HepG2 (cell line): ENCODE data around the gene ASB16. TPM values are rescaled to one million over a fixed set of nuclear protein-coding genes. Genes with fewer than 3 reads are reported as not detected.

Source experiments
- ATAC-seq: fragments of 200-7000 bp; cut with Tn5 transposase; 3 replicates; pipeline ENCODE4 v1.9.1; 2020; ENCODE audit warnings: mild to moderate bottlenecking, moderate library complexity
- BruUV-seq: library from RNA; stranded (reverse); fragments of 400-500 nt; replicated peaks from 2 replicates; lab custom pipeline; 2021; lab: Mats Ljungman, UMichigan
- CTCF ChIA-PET: fragments of 300-600 bp; formaldehyde crosslinking; extraction: SDS; loops from one replicate; lab custom pipeline; 2021; ENCODE audit warnings: low total read pairs, inconsistent platforms, low intra/inter-chr PET ratio; lab: Yijun Ruan, JAX
- POLR2A ChIA-PET: fragments of 350-600 bp; sonication (Branson Sonifier 250); formaldehyde crosslinking; loops from one replicate; lab custom pipeline; 2020; ENCODE audit warnings: antibody characterized with exemption, inconsistent platforms; lab: Yijun Ruan, JAX
- DNase-seq: peaks from one replicate; pipeline ENCODE4 v3.0.0-alpha.2; 2015; ENCODE audit warnings: low spot score
- FAIRE-seq: peaks from 3 replicates; lab custom pipeline; 2011; peaks lifted over from hg19 to GRCh38; lab: Jason Lieb, UNC
- H2AFZ ChIP-seq: one replicate; pipeline ENCODE4 v1.6.1; 2011; ENCODE audit warnings: low read length, inconsistent platforms
- H3K27ac ChIP-seq: fragments of 300-600 bp; 3 replicates; pipeline ENCODE4 v1.8.0; 2011; ENCODE audit warnings: mixed run types, mild to moderate bottlenecking, mixed read lengths, low read length, inconsistent platforms; ENCODE audit not compliant: insufficient read depth; ENCODE audit errors: extremely low read length
- H3K27me3 ChIP-seq, 2 experiments: fragments of 200-600 bp in 1 of 2; 2 replicates in 1 of 2; 3 replicates in 1 of 2; pipeline versions ENCODE4 v1.6.0 to v1.8.0; 2011; ENCODE audit warnings: low read length in 2 of 2, mild to moderate bottlenecking in 2 of 2, moderate library complexity in 2 of 2, inconsistent platforms in 1 of 2; ENCODE audit not compliant: insufficient read depth in 2 of 2, control insufficient read depth in 1 of 2
- H3K36me3 ChIP-seq, 2 experiments: fragments of 200-600 bp in 1 of 2; replicated peaks in 1 of 2; 2 replicates in 1 of 2; 3 replicates in 1 of 2; pipeline versions ENCODE4 v1.5.1 to v1.8.0; 2011; ENCODE audit warnings: low read length in 2 of 2, inconsistent platforms in 1 of 2; ENCODE audit not compliant: insufficient read depth in 2 of 2, control insufficient read depth in 1 of 2
- H3K4me1 ChIP-seq: 2 replicates; pipeline ENCODE4 v1.5.1; 2012; ENCODE audit warnings: low read length, inconsistent platforms; ENCODE audit not compliant: insufficient read depth
- H3K4me2 ChIP-seq: 2 replicates; pipeline ENCODE4 v1.6.0; 2011; ENCODE audit warnings: low read depth, low read length, inconsistent platforms
- H3K4me3 ChIP-seq, 3 experiments: fragments of 200-600 bp in 1 of 3; sonication (generic), shearing (Covaris generic) in 1 of 3; replicated peaks in 1 of 3; 2 replicates each; pipeline ENCODE4 v1.5.1; 2011 to 2016; ENCODE audit warnings: low read length in 3 of 3, inconsistent platforms in 2 of 3, low read depth in 2 of 3, mild to moderate bottlenecking in 2 of 3, control low read depth in 1 of 3, mixed read lengths in 1 of 3; ENCODE audit not compliant: insufficient read depth in 1 of 3
- H3K79me2 ChIP-seq: one replicate; pipeline ENCODE4 v1.6.1; 2011; ENCODE audit warnings: low read length, inconsistent platforms; ENCODE audit not compliant: insufficient read depth
- H3K9ac ChIP-seq: 2 replicates; pipeline ENCODE4 v1.6.0; 2011; ENCODE audit warnings: mild to moderate bottlenecking, low read depth, low read length, inconsistent platforms; ENCODE audit not compliant: insufficient read depth
- H3K9me3 ChIP-seq: 2 replicates; pipeline ENCODE4 v1.5.1; 2012; ENCODE audit warnings: mild to moderate bottlenecking, low read length
- H4K20me1 ChIP-seq: 2 replicates; pipeline ENCODE4 v1.6.0; 2011; ENCODE audit warnings: inconsistent platforms, mild to moderate bottlenecking, low read length, moderate library complexity; ENCODE audit not compliant: insufficient read depth
- ATM ChIP-seq: fragments of 450-650 bp; IDR thresholded peaks from 2 replicates; pipeline ENCODE4 v1.7.1; 2017; ENCODE audit warnings: mild to moderate bottlenecking, borderline replicate concordance
- ELF3 ChIP-seq: IDR thresholded peaks from 2 replicates; pipeline ENCODE4 v1.6.1; 2016; ENCODE audit warnings: missing genetic modification reagents, missing compliant biosample characterization
- JARID2 ChIP-seq: sonication (generic); formaldehyde crosslinking; IDR thresholded peaks from 2 replicates; pipeline ENCODE4 v1.8.1; 2023; ENCODE audit warnings: missing genetic modification reagents, inconsistent platforms; ENCODE audit not compliant: insufficient replicate concordance
- NR2F2 ChIP-seq: IDR thresholded peaks from 2 replicates; pipeline ENCODE4 v1.6.1; 2012; ENCODE audit warnings: low read depth, inconsistent platforms, borderline replicate concordance
- PAF1 ChIP-seq: IDR thresholded peaks from 2 replicates; pipeline ENCODE4 v1.6.1; 2016; ENCODE audit warnings: missing genetic modification reagents, missing compliant biosample characterization
- SKI ChIP-seq: fragments of 450-650 bp; IDR thresholded peaks from one replicate; pipeline ENCODE4 v1.6.1; 2018; ENCODE audit warnings: mild to moderate bottlenecking; ENCODE audit not compliant: partially characterized antibody
- SMAD3 ChIP-seq: sonication (generic); formaldehyde crosslinking; IDR thresholded peaks from 2 replicates; pipeline ENCODE4 v1.4.0; 2020; ENCODE audit warnings: missing genetic modification reagents
- SRSF9 ChIP-seq: fragments of 200-400 bp; formaldehyde crosslinking; IDR thresholded peaks from 2 replicates; pipeline ENCODE4 v1.6.1; 2018; ENCODE audit warnings: borderline replicate concordance, mild to moderate bottlenecking, low read depth, low read length; ENCODE audit not compliant: insufficient read depth, poor library complexity, severe bottlenecking
- ZNF17 ChIP-seq: sonication (generic); formaldehyde crosslinking; IDR thresholded peaks from 2 replicates; pipeline ENCODE4 v1.5.0; 2020; ENCODE audit warnings: mild to moderate bottlenecking, missing genetic modification reagents
- ZNF256 ChIP-seq: sonication (generic); formaldehyde crosslinking; conservative IDR thresholded peaks from 2 replicates; pipeline ENCODE4 v1.4.0; 2020; ENCODE audit warnings: missing genetic modification reagents
- ZNF337 ChIP-seq: sonication (generic); formaldehyde crosslinking; IDR thresholded peaks from 2 replicates; pipeline ENCODE4 v1.5.1; 2020; ENCODE audit warnings: missing genetic modification reagents, low read depth, mild to moderate bottlenecking, borderline replicate concordance
- ZNF343 ChIP-seq: sonication (generic); formaldehyde crosslinking; IDR thresholded peaks from 2 replicates; pipeline ENCODE4 v1.4.0; 2020; ENCODE audit warnings: mild to moderate bottlenecking, missing genetic modification reagents
- ZNF430 ChIP-seq: sonication (generic); formaldehyde crosslinking; IDR thresholded peaks from 2 replicates; pipeline ENCODE4 v1.9.0; 2021; ENCODE audit warnings: mild to moderate bottlenecking, missing genetic modification reagents
- ZNF432 ChIP-seq: sonication (generic); formaldehyde crosslinking; IDR thresholded peaks from 2 replicates; pipeline ENCODE4 v1.5.0; 2020; ENCODE audit warnings: missing genetic modification reagents, mild to moderate bottlenecking, borderline replicate concordance
- ZNF7 ChIP-seq: IDR thresholded peaks from 2 replicates; pipeline ENCODE4 v1.6.1; 2016; ENCODE audit warnings: missing biosample characterization, missing genetic modification reagents
- ZNF841 ChIP-seq: sonication (generic); formaldehyde crosslinking; IDR thresholded peaks from 2 replicates; pipeline ENCODE4 v1.8.1; 2023; ENCODE audit warnings: missing genetic modification reagents, borderline replicate concordance
- WGBS: methylation state at CpG from one replicate; pipeline ENCODE4 v1.1.6; 2017; ENCODE audit warnings: low lambda C conversion rate; 5-methylcytosine and 5-hydroxymethylcytosine counted together
- in situ Hi-C: cut with HindIII; loops from 2 replicates; pipeline ENCODE4 v1.10.0; 2017; ENCODE audit warnings: low pct_unique_long_range_greater_than_20kb; ENCODE audit not compliant: extremely low pct_ligation_motif_present
- intact Hi-C: fragments of 100-400 bp; cut with micrococcal nuclease; formaldehyde crosslinking; loops from one replicate; pipeline ENCODE4 v1.10.0; 2022; ENCODE audit not compliant: unreplicated experiment
- polyA plus RNA-seq, 8 experiments: library from polyadenylated mRNA; depleted of rRNA in 3 of 8; stranded (reverse) in 7 of 8; unstranded in 1 of 8; fragments of >200 nt; fragmentation: Illumina TruSeq in 4 of 8; extraction: Trizol in 4 of 8; gene quantifications; 2 replicates each; pipeline versions ENCODE4 v1.2.1 to v1.2.3, GENCODE V29; 2011 to 2016; ENCODE audit warnings: low read depth in 4 of 8, missing spikeins in 1 of 8, mixed read lengths in 1 of 8; ENCODE audit not compliant: insufficient read depth in 1 of 8
- total RNA-seq, 5 experiments: library from RNA; depleted of rRNA; stranded (reverse); fragments of >200 nt; fragmentation: Illumina TruSeq; extraction: Trizol; gene quantifications; 2 replicates each; pipeline ENCODE4 v1.2.3, GENCODE V29; 2016; ENCODE audit warnings: low read depth in 1 of 5

Gene ASB16
- total and polyA plus RNA-seq, 2 of the 13 experiments (the other 11 are each of a cell fraction or from before 2014, with no cell fraction given), result 0.07 TPM; not detected in 1

DNA sequence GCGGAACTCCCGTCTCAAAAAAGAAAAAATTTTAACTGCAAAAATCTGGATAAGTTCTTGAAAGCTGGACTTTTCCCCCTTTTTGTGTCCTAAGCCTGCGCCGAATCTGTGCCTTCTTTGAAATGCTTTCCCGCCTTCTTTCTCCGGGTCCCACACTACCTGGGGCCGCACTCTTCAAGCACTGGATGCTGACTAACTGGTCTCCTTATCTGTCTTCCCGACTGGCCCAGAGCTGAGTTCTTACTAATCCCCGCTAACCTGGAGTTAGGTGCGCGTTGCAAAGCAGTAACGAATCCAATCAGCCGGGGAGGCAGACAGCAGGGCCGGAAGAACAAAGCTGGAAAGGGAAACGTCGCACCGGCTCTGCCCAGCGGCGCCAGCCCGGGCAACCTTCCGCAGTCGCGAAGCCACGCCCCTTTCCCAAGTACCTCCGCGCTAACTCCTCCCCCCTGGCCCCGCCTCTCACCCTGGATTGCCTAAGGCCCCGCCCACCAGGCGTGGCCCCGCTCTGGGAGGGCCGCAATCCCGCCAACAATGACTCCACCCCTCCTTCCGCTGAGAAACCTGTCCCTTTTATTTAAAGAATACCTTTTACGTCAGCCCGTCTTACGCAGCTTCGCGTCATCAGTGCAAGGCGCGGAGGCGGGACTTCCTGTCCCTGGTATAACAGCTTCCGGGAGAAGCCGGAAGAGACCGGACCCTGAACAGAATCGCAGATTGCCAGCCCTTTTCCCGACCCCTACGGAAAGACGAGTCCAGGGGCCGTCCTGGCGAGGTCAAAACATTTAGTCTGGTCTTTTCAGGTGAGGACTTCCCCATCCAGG is 16.0 kb downstream of the ASB16 start, which contains the start of gene TMUB2:
Gene TMUB2 (plus strand): TSS at position 666 of the 824 bp plus-strand sequence. CDS start 737 bp downstream, outside the sequence.
- under 1% methylated on average over 50 of the region's 50 CpGs for WGBS
- ChIA-PET CTCF (no interaction called here), POLR2A (interaction anchor here (0.7 to 5.2 kb wide), 33 partner anchors 9 to 183 kb away, joined by 3 to 71 read pairs (median 5); partner anchors contain the start of genes ASB16, ATXN7L3, G6PC3 and GRN)
- H3K36me3 ChIP-seq, result peaks cover 3 to 27% of the 10 kb centered on the region in 2 experiments; a peak in 4 of 5 replicates
- H2AFZ ChIP-seq, result peak within 1 kb of the TSS; percentile 90
- H3K79me2 ChIP-seq, result peaks cover 30% of the 10 kb centered on the region
- peak; percentile 81 for ATAC-seq
- intact Hi-C loops (no loop called here), in situ Hi-C loops (loop anchor here (10.0 kb wide), 1 partner anchor 58 kb away; no protein-coding TSS in a partner anchor)
- FAIRE-seq, result peak; percentile 85
- H3K27ac ChIP-seq, result peak within 1 kb of the TSS; percentile 91
- peak within 1 kb of the TSS; percentile 92 for H3K4me2 ChIP-seq
- peaks cover 55% of the 10 kb centered on the region for H3K4me1 ChIP-seq
- H3K9me3 ChIP-seq, result no peaks in the 10 kb centered on the region
- H3K27me3 ChIP-seq, result no peaks in the 10 kb centered on the region; a peak in 1 of 5 replicates
- H3K4me3 ChIP-seq, result peak within 1 kb of the TSS; percentile 95 to 97 (median 96)
- DNase-seq, result peak; percentile 99
- peaks cover 5% of the 10 kb centered on the region; the same call in 1 of the 2 replicates for H4K20me1 ChIP-seq
- peak within 1 kb of the TSS; percentile 90 for H3K9ac ChIP-seq
- BruUV-seq, result TSS peak; percentile 68
- TF ChIP-seq ATM (no peak), SMAD3 (CRISPR knock-in tag) (peak; percentile 83), ZNF343 (CRISPR knock-in tag) (no peak; the same call in 1 of the 2 replicates), ZNF7 (no peak), ZNF337 (CRISPR knock-in tag) (no peak), PAF1 (no peak), JARID2 (CRISPR knock-in tag) (peak; percentile 51), SRSF9 (no peak), ZNF841 (CRISPR knock-in tag) (no peak), ZNF256 (peak; percentile 82; the same call in 1 of the 2 replicates), ELF3 (CRISPR knock-in tag) (peak; percentile 77), SKI (peak; percentile 42), ZNF432 (no peak), ZNF17 (CRISPR knock-in tag) (no peak), ZNF430 (CRISPR knock-in tag) (no peak), NR2F2 (no peak)
